ENCODE measurements around the gene FOXP1.

DNA sequence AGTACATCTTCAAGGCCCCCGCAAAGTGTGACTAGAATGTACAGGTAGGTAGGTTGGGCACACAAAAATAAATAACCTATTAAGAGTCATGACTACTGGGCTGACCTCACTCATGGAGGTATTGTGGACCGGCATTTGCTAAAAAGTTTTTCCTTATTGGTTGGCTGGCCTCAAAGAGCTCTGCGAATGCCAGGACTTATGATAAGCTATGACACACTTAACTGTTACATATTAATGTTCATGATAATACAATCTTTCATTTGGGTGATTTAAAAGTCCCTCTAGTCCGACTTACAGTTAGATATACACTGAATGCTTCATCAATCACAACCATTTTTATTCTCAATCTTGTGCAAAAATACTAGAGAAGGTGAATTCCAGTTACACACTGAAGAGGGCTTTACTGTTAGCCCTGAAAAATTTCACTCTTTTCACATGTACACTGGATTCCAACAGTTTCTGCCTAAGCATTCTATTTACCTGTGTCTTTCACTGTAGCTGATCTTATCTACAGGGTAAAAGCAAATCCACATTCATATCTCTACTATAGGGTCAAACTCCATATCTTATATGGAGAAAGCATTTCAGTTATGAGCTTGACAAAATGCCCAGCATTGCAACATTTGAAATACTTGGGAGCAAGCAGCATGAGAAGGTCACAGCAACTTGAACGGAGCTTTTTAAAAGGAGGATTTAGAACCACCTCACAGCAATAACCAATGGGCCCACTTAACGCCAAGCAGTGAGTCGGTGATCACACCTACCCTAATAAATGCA, 329.1 kb downstream of the FOXP1 start:
- TF ChIP-seq, protein P1, sequence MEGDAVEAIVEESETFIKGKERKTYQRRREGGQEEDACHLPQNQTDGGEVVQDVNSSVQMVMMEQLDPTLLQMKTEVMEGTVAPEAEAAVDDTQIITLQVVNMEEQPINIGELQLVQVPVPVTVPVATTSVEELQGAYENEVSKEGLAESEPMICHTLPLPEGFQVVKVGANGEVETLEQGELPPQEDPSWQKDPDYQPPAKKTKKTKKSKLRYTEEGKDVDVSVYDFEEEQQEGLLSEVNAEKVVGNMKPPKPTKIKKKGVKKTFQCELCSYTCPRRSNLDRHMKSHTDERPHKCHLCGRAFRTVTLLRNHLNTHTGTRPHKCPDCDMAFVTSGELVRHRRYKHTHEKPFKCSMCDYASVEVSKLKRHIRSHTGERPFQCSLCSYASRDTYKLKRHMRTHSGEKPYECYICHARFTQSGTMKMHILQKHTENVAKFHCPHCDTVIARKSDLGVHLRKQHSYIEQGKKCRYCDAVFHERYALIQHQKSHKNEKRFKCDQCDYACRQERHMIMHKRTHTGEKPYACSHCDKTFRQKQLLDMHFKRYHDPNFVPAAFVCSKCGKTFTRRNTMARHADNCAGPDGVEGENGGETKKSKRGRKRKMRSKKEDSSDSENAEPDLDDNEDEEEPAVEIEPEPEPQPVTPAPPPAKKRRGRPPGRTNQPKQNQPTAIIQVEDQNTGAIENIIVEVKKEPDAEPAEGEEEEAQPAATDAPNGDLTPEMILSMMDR (IDR thresholded peaks at IDR 0.05; ENCODE audit: poor library complexity) = no peak
- no peak for TF ChIP-seq EZH2 (IDR thresholded peaks at IDR 0.05; ENCODE audit: borderline replicate concordance)
